Fibroblast of villous mesenchyme (primary cell): Measurements from ENCODE around the gene ANKRD33. TPM values are rescaled to one million over a fixed set of nuclear protein-coding genes. Genes with fewer than 3 reads are reported as not detected.
A peak's percentile ranks its signal among the peaks of the same experiment; 100 is the strongest.

Source experiments
- DNase-seq: peaks from one replicate; pipeline ENCODE4 v3.0.0-alpha.2; 2010; ENCODE audit warnings: low read depth
- H3K4me3 ChIP-seq: 2 replicates; pipeline ENCODE4 v1.5.1; 2011; ENCODE audit warnings: low read depth, mild to moderate bottlenecking, low read length
- CTCF ChIP-seq: IDR thresholded peaks from 2 replicates; pipeline ENCODE4 v1.5.1; 2012; ENCODE audit warnings: low read depth, mild to moderate bottlenecking, low read length; ENCODE audit not compliant: insufficient read depth
- total RNA-seq: library from RNA; depleted of rRNA; stranded (reverse); fragments of >200 nt; gene quantifications from 2 replicates; pipeline ENCODE4 v1.2.3, GENCODE V29; 2012

The ANKRD33 gene
- total RNA-seq, 1 donor, result not detected

DNA sequence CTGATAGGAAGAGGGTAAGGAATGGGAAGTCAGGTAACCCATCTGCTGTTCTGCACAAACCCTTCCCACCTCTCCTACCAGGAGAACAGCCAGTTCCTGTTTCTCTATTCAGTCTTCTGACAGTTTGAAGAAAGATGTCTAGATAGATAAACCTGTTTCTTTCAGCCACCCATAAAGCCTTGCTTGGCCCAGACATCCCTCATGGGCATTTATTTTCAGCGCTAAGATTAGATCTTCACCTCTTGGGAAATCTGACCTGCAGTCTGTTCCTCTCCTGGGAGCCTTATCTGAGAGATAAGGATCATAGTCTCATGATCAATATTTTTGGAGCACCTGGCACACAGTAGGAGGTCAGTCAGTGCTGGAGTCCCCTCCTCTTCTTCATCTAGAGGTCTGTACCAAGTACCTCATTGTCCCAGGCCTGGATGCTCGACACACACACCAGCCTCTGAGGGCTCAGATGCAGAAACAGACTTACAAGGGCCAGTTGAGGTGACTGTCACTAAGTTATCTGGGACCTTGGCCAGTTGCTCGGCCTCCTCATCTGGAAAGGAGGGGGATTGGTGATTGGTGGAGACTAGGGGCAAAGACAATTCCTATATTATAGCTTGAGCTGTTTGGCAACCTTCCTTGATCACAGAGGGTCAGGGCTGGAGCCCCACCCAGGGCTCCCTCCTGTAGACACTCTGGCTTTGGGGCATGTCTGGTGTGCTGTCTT, 37.6 kb downstream of the ANKRD33 start:
- no peak for TF ChIP-seq CTCF
- H3K4me3 ChIP-seq, result no peak overlapping the region
- no peak for DNase-seq

DNA sequence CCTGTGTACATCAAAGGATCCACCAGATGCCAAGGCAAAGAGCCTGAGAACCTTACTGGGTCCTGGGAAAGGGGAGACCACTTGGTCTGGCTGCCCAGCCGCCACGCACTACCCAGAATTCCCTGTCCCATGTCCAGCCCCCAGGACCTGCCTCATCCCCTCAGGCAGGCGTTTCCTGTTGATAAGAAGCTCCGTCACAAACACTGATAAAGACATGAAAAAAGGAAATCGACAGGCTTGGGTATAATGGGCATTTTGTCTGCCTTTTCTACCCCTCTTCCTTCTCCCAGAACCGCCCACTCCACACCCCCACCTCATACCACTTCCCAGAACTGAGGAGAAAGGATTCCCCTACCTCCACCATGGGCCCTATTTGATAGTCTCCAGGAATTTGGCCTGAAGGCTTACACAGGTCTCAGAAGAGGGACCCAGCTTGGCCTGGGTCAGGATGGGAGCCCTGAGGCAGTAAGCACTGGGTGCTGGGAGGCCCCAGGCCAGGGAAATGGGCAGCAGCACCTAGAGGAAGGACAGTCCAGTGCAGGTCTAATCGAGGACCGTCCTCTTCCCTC, 38.2 kb downstream of the ANKRD33 start:
- TF ChIP-seq CTCF, result no peak
- H3K4me3 ChIP-seq, result no peak overlapping the region
- DNase-seq, result peak; percentile 64

DNA sequence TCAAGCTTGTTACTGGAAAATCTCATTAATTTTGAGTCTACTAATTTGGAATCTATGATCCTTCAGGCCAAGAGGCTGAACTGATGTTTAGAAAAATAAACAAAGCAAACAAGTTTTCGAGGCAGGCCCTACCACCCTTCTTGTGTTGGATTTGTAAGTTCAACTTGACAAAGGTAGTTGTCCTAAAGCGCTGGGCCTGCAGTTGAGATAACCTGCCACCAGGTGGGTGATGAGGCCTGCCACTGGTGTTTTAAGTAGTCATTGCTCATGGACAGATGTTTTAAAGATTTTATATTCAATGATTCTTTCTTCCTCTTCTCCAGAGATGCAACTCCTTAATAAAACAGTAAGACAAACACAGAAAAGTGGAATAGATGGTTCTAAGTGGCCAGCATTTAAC, 38.8 kb downstream of the ANKRD33 start:
- DNase-seq, result peak; percentile 49
- TF ChIP-seq CTCF, result peak; percentile 54
- no peak overlapping the region for H3K4me3 ChIP-seq

- no peak for TF ChIP-seq CTCF
- no peak for DNase-seq
- H3K4me3 ChIP-seq, result no peak overlapping the region
These were observed 44.5 kb downstream of the ANKRD33 start for GRCh38 chr12:51932218-51933076.

DNA sequence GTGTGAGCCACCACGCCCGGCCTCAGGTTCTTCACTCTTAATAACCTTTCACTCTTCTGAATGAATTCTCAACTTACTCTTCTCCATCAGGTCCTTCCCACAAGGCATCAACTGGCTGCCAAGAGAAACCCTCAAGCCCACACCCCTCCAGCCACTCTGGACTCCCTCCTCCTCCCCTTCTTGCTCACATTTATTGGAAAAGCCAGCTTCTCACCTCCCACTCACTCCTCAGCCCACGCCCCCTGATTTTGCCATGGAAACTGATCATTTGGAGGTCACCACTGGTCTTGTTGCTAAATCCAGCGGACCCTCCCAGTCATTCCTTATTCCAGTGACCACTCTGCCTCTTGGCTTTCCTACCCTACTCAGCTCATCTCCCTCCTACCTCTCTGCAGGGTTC, 46.2 kb downstream of the ANKRD33 start:
- H3K4me3 ChIP-seq, result no peak overlapping the region
- no peak for DNase-seq
- TF ChIP-seq CTCF, result no peak

GRCh38 chr12:51937926-51938325, 50.0 kb downstream of the ANKRD33 start:
- TF ChIP-seq CTCF, result no peak
- no peak overlapping the region for H3K4me3 ChIP-seq
- no peak for DNase-seq
